Testis (tissue), 2 donors: ENCODE data around the gene C10orf53.

Experiments
- POLR2A ChIP-seq: fragments of 450-650 bp; IDR thresholded peaks from one replicate; pipeline ENCODE4 v1.6.1; 2017; ENCODE audit warnings: antibody characterized with exemption, mild to moderate bottlenecking, moderate library complexity
- TF ChIP-seq, protein P1 (sequence below), 3 experiments: fragments of 450-650 bp in 2 of 3; fragments of 200-600 bp in 1 of 3; sonication (generic) in 1 of 3; IDR thresholded peaks; one replicate each; pipeline ENCODE4 v1.5.1; 2016 to 2019; ENCODE audit warnings: antibody characterized with exemption in 3 of 3, mild to moderate bottlenecking in 2 of 3, moderate library complexity in 1 of 3

DNA sequence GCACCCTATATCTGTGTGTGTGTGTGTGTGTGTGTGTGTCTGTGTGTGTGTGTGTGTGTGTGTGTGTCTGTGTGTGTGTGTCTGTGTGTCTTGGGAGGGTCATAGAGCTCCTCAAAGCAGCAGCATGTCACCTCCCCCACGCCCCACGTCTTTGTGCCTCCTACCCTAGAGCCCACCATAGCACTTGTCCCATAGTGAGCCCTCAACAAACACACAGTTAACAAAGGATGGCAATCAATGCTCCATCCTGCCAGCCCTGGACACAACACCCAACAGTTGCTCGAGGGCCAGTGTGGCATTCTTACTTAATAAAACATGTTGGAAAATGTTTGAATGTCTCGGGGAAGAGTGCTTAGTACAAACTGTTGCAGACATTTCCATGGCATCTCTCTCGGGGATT is 30.5 kb downstream of the C10orf53 start:
- TF ChIP-seq, protein P1, sequence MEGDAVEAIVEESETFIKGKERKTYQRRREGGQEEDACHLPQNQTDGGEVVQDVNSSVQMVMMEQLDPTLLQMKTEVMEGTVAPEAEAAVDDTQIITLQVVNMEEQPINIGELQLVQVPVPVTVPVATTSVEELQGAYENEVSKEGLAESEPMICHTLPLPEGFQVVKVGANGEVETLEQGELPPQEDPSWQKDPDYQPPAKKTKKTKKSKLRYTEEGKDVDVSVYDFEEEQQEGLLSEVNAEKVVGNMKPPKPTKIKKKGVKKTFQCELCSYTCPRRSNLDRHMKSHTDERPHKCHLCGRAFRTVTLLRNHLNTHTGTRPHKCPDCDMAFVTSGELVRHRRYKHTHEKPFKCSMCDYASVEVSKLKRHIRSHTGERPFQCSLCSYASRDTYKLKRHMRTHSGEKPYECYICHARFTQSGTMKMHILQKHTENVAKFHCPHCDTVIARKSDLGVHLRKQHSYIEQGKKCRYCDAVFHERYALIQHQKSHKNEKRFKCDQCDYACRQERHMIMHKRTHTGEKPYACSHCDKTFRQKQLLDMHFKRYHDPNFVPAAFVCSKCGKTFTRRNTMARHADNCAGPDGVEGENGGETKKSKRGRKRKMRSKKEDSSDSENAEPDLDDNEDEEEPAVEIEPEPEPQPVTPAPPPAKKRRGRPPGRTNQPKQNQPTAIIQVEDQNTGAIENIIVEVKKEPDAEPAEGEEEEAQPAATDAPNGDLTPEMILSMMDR (IDR thresholded peaks at IDR 0.05): no peak
- TF ChIP-seq POLR2A: no peak
